Measurements from ENCODE around the gene CSF1R.

CSF1R gene

DNA sequence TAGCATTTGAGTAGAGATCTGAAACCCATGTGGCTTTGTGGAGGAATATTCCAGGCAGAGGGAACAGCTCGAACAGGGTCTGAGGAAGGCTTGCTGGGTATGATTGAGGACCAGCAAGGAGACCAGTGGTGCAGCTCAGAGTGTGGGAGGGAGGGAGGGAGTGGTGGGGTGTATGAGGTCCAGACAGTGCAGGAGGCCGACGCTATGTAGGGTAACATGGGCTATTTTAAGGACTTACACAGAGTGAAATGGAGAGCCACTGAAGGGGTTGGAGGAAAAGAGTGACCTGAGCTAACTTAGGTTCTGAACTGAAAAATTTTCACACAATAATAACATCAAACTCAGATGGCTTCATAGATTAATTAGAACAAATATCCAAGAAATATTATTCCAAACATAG is 43.9 kb downstream of the CSF1R start:
- H3K4me1 ChIP-seq (ENCODE audit: insufficient read depth, low read length, severe bottlenecking) = no peaks in the 10 kb centered on the region
- H3K9ac ChIP-seq (ENCODE audit: low read length) = no peak overlapping the region
- TF ChIP-seq EZH2 (IDR thresholded peaks at IDR 0.05; ENCODE audit: borderline replicate concordance, low read length) = no peak
- TF ChIP-seq, protein P1, sequence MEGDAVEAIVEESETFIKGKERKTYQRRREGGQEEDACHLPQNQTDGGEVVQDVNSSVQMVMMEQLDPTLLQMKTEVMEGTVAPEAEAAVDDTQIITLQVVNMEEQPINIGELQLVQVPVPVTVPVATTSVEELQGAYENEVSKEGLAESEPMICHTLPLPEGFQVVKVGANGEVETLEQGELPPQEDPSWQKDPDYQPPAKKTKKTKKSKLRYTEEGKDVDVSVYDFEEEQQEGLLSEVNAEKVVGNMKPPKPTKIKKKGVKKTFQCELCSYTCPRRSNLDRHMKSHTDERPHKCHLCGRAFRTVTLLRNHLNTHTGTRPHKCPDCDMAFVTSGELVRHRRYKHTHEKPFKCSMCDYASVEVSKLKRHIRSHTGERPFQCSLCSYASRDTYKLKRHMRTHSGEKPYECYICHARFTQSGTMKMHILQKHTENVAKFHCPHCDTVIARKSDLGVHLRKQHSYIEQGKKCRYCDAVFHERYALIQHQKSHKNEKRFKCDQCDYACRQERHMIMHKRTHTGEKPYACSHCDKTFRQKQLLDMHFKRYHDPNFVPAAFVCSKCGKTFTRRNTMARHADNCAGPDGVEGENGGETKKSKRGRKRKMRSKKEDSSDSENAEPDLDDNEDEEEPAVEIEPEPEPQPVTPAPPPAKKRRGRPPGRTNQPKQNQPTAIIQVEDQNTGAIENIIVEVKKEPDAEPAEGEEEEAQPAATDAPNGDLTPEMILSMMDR (IDR thresholded peaks at IDR 0.05; ENCODE audit: low read length) = no peak
- no peaks in the 10 kb centered on the region for H3K9me2 ChIP-seq (ENCODE audit: low read depth, low read length)
- no peaks in the 10 kb centered on the region for H4K20me1 ChIP-seq (ENCODE audit: insufficient read depth, low read length)
- H3K79me2 ChIP-seq (ENCODE audit: insufficient read depth, low read length) = no peaks in the 10 kb centered on the region
- H3K27ac ChIP-seq (ENCODE audit: low read depth, low read length, poor library complexity, severe bottlenecking) = no peak overlapping the region
- H3F3A ChIP-seq (ENCODE audit: insufficient read depth, low read length) = no peaks in the 10 kb centered on the region
- H3K36me3 ChIP-seq (ENCODE audit: insufficient read depth, low read length) = peaks cover 92% of the 10 kb centered on the region
- no peak overlapping the region for H3K4me2 ChIP-seq (ENCODE audit: low read length)
- no peak overlapping the region for H3K4me3 ChIP-seq (ENCODE audit: low read depth, low read length, poor library complexity, severe bottlenecking)
- H2AFZ ChIP-seq (ENCODE audit: low read length) = no peak overlapping the region
- H3K9me3 ChIP-seq (ENCODE audit: low read length) = no peaks in the 10 kb centered on the region
- no peaks in the 10 kb centered on the region for H3K27me3 ChIP-seq (ENCODE audit: insufficient read depth, low read length)

DNA sequence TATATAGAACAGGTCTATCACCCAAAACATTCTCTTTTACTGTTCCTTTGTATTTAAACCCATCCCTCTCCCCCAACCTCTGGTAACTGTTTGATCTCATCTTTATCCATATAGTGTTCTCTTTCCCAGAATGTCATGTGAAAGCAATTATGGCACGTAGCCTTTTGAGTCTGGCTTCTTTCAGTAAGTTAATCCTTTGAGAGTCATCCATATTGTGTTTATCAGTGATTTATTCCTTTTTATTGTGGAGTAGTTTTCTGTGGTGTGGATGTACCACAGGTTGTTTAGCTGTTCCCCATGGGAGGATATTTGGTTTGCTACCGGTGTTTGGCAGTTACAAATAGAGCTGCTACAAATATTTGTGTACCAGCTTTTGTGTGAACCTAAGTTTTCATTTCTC is 47.8 kb downstream of the CSF1R start:
- TF ChIP-seq, protein P1 (IDR thresholded peaks at IDR 0.05; ENCODE audit: low read length) = no peak
- TF ChIP-seq EZH2 (IDR thresholded peaks at IDR 0.05; ENCODE audit: borderline replicate concordance, low read length) = no peak
- Histone ChIP-seq H3K4me3 (ENCODE audit: low read depth, low read length, poor library complexity, severe bottlenecking) (no peak overlapping the region), H3K36me3 (ENCODE audit: insufficient read depth, low read length) (peaks cover 97% of the 10 kb centered on the region), H3K4me1 (ENCODE audit: insufficient read depth, low read length, severe bottlenecking) (no peaks in the 10 kb centered on the region), H3F3A (ENCODE audit: insufficient read depth, low read length) (no peaks in the 10 kb centered on the region), H3K27me3 (ENCODE audit: insufficient read depth, low read length) (no peaks in the 10 kb centered on the region), H3K79me2 (ENCODE audit: insufficient read depth, low read length) (no peaks in the 10 kb centered on the region), H4K20me1 (ENCODE audit: insufficient read depth, low read length) (no peaks in the 10 kb centered on the region), H3K27ac (ENCODE audit: low read depth, low read length, poor library complexity, severe bottlenecking) (no peak overlapping the region), H2AFZ (ENCODE audit: low read length) (no peak overlapping the region), H3K4me2 (ENCODE audit: low read length) (no peak overlapping the region), H3K9me3 (ENCODE audit: low read length) (no peaks in the 10 kb centered on the region), H3K9ac (ENCODE audit: low read length) (no peak overlapping the region), H3K9me2 (ENCODE audit: low read depth, low read length) (no peaks in the 10 kb centered on the region)

DNA sequence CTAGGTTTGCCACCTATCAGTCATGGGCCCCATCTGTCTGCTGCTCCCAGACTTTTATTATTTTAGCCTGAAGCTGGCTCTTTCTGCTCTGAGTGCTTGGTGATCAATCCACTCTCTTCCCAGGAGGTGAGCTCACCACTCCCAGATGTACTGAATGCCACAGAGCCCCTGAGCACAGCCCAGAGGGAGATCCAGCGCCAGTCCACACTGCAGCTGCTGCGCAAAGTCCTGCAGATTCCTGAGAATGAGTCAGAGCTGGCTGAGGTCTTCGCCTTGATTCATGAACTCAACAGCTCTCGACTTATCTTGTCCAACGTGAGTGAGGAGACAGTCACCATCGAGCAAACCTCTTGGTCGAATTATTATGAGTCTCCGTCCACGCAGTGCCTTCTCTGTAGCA is 49.8 kb downstream of the CSF1R start:
- H3K79me2 ChIP-seq (ENCODE audit: insufficient read depth, low read length) = no peaks in the 10 kb centered on the region
- no peaks in the 10 kb centered on the region for H3K9me2 ChIP-seq (ENCODE audit: low read depth, low read length)
- TF ChIP-seq, protein P1 (IDR thresholded peaks at IDR 0.05; ENCODE audit: low read length) = no peak
- no peak for TF ChIP-seq EZH2 (IDR thresholded peaks at IDR 0.05; ENCODE audit: borderline replicate concordance, low read length)
- no peak overlapping the region for H2AFZ ChIP-seq (ENCODE audit: low read length)
- H3K27me3 ChIP-seq (ENCODE audit: insufficient read depth, low read length) = no peaks in the 10 kb centered on the region
- H3K4me3 ChIP-seq (ENCODE audit: low read depth, low read length, poor library complexity, severe bottlenecking) = no peak overlapping the region
- no peak overlapping the region for H3K27ac ChIP-seq (ENCODE audit: low read depth, low read length, poor library complexity, severe bottlenecking)
- no peaks in the 10 kb centered on the region for H3F3A ChIP-seq (ENCODE audit: insufficient read depth, low read length)
- H3K36me3 ChIP-seq (ENCODE audit: insufficient read depth, low read length) = peaks cover 97% of the 10 kb centered on the region
- no peaks in the 10 kb centered on the region for H3K4me1 ChIP-seq (ENCODE audit: insufficient read depth, low read length, severe bottlenecking)
- H4K20me1 ChIP-seq (ENCODE audit: insufficient read depth, low read length) = no peaks in the 10 kb centered on the region
- H3K9ac ChIP-seq (ENCODE audit: low read length) = no peak overlapping the region
- H3K4me2 ChIP-seq (ENCODE audit: low read length) = no peak overlapping the region
- no peaks in the 10 kb centered on the region for H3K9me3 ChIP-seq (ENCODE audit: low read length)
